Measurements from ENCODE around the gene PACS1.

The PACS1 gene

DNA sequence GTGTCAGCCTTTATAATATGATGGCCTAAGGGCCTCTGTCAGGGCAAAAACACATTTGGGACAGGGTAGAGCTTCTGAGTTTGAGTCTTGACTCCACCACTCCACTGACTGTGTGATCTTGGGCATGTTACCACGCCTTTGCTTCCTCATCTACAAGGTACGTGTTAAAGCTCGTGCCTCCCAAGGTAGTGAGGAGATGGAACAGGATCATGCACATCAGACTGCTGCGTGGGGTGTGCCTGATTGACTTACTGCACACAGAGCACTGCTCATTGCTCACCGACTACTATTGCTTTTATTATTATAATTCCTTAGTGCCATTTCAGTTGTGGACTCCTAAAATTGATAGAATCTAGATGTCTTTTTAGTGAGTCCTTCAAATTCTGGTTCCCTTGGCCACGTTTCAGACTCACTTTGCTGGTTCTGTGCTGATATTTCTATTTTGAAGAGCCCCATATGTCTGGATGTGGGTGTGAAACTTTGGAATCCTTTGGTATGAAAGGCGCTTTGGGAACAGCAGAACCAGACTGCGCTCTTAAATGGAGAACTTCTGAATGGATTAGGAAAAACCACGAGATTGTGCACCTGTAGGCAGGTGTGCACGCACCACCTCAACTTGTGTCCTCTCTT is 154.3 kb downstream of the PACS1 start:
- no peak for DNase-seq (ENCODE audit: low read depth in 2 of 2)

DNA sequence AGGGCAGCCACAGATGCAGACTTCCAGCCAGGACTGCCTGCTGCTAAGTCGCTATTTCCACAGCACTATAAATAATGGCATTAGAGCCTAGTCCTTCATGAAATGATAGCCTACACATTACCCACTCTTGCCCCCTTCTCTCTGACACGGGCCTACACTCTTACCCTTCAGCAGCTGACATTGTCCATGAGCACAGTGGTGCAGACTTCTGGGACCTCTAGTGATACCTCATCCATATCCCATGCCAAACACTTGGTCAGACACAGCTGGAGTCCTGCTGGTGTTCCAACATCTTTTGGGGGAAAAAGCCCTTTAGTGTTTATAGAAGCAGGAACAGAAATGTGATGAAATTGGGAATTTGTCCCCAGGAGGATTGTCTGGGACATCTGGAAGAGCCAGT is 155.0 kb downstream of the PACS1 start:
- no peak for DNase-seq (ENCODE audit: low read depth in 2 of 2)

DNA sequence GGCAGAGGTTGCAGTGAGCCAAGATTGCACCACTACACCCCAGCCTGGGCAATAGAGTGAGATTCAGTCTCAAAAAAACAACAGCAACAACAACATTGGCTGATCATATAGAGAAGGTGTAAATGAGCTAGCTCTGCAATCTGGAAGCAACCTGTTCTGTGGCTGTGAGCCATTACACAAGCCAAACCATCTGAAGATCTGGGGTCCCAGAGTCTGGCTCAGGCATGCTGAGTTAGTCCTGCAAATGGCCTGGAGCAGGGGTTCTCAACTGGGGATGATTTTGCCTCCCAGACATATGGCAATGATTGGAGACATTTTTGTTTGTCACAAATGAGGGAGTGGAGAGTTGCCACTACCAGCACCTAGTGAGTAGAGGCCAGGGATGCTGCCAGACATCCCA is 156.0 kb downstream of the PACS1 start:
- no peak for DNase-seq (ENCODE audit: low read depth in 2 of 2)

DNA sequence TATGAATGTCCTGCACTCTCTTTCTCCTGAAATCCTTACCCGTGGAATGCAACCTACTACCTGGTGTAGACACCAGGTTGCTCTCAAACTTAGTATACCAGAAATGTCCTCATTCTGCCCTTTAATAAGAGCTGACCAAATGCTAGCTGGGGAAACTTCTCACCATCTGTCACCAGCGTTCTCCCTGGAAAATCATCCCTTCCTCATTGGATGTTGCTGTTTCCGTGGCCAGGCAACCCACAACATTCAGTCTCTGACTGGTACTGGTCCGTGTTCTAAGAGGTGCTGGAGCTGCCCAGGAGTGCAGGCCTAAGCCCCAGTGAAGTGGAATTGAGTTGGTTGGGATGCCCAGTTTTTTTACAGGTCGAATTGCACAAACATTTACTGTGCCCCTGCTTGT is 157.6 kb downstream of the PACS1 start:
- DNase-seq (ENCODE audit: low read depth in 2 of 2): no peak

DNA sequence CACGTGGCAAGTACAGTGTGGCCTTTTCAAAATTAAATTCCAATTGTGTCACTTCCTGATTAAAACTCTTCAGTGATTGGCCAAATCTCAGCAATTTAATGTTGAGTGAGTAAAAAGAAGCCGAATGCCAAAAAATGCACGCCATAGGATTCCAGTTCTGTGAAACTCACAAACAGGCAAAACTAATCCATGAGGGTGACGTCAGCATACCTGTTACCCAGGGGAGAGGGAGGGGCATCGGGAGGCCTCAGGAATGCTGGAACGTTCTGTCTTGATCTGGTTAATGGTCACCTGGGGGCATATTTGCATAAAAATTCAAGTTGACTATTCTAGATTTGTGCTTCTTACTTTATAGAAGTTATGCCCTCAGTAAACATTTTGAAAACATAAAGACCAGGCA is 158.4 kb downstream of the PACS1 start:
- no peak for DNase-seq (ENCODE audit: low read depth in 2 of 2)

DNA sequence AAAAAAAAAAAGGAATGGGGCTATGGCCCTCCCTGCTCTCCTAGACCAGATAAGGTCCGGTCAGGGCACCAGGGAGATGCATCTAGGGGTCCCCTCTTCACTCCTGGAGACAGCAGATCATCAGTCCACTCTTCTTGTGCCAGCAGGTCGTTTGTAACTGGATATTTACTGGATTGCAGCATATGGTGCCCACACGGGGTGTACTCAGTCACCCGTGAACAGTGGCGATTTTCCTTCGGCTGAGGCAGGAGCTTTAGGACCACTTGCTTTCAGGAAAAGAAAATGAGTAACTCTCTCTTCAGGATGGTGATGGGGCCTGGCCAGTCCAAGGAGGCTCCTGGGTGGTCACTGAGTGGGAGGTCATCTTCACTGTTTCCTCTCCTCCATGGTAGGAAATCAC is 160.1 kb downstream of the PACS1 start:
- no peak for DNase-seq (ENCODE audit: low read depth in 2 of 2)

DNA sequence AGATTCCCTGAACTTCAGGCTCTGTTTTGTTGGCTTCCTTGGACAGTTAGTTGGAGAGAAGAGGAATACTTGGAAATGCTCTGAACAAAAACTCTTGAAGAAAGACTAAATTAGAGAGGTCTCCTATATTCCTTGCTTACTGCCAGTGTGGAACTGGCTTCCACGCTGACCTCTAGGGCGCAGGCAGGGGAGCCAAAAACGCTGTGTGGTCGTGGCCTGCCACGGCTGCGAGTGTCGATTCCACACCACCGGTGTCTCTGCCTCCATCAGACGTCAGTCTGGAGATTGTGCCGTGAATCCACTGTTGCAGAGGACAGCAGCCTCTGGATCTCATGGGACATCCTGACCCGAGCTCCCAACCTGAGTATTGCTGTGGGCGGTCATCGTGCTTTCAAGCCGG is 160.9 kb downstream of the PACS1 start:
- no peak for DNase-seq (ENCODE audit: low read depth in 2 of 2)

DNA sequence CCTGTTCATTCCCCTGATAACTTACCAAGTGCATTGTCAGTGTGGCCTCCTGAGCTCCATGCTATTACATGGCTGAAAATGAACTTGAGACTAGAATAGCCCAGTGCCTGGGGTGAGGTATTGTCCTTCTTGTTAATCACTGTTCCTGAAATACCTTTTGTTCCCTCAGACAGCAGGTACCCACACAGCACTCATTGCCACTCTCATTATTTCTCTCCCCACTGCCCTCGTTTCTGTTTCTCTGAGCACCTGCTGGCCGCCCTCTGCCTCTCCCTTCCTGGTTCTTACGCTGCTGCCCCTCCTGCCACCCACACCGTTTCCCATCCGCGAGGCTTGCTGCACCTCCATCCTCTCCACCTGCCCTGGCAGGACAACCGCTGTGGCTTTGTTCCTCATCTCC is 161.5 kb downstream of the PACS1 start:
- DNase-seq (ENCODE audit: low read depth in 2 of 2): no peak

DNA sequence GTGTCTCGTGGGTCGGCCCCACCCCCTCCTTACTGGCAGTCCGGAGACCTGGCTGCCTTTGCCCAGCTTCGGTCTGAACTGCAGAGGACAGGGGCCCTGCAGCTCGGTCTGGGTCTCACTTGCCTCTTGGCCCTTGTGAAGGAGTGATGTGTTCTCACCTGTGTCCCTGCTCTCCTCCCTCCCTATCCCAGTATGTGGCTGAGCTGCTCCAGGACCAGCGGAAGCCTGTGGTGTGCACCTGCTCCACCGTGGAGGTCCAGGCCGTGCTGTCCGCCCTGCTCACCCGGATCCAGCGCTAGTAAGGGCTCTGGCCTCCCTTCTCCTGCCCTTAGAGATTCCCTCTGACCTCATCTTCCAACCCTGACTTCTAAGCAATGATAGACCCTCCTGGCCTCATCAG is 162.7 kb downstream of the PACS1 start:
- no peak for DNase-seq (ENCODE audit: low read depth in 2 of 2)

DNA sequence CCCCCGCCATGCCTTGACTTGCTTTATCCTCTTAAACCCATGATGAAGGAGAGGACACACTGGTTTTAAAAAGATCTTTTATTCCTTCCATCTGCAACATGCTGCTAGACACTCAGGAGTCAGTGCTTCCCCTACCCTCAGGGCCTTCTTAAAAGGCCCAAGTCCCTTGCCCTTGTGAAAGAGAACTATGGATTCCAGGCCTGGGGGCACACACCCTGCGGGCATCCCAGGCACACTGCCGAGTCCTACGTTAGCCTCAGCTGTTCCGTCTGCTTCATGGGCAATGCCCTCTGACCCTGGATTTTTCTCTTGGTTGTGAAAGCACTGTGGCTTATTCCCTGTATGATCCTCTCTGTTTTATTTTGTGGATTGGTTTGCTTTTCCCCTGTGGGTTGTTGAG is 163.2 kb downstream of the PACS1 start:
- no peak for DNase-seq (ENCODE audit: low read depth in 2 of 2)

DNA sequence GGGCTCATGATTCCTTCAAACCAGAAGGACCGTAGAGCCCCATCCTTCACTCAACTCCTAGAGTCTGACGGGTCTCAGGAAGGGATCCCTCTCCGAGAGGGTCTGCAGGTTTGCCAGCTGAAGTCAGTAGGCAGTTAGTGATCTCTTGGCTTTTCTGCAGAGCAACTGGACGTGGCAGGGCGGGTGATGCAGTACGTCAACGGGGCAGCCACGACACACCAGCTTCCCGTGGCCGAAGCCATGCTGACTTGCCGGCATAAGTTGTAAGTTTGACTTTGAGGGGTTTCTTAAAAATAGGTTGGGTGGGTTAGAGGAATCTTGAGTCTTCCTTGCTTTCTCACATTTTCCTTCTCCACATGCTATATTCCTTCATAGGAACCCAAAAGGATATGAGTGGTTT is 165.1 kb downstream of the PACS1 start:
- DNase-seq (ENCODE audit: low read depth in 2 of 2): no peak

DNA sequence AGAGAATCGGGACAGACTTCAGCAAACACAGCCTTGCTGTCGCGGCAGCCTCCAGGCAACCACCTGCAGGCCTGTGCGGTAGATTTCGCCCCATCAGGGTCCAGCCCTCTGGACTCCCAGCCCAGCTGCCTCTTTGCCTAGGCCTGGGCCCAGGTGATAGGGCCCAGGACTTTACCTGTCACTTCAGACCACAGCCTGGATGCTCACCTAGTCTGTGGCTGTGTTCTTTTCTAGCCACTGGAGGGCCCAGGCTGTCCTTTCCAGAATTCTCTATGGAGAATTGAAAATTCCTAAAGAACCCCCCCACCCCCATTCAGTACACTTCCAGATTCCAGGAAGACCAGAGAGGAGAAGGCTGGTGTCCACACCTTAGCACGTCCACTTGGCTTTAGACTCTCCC is 167.8 kb downstream of the PACS1 start:
- DNase-seq (ENCODE audit: low read depth in 2 of 2): no peak

DNA sequence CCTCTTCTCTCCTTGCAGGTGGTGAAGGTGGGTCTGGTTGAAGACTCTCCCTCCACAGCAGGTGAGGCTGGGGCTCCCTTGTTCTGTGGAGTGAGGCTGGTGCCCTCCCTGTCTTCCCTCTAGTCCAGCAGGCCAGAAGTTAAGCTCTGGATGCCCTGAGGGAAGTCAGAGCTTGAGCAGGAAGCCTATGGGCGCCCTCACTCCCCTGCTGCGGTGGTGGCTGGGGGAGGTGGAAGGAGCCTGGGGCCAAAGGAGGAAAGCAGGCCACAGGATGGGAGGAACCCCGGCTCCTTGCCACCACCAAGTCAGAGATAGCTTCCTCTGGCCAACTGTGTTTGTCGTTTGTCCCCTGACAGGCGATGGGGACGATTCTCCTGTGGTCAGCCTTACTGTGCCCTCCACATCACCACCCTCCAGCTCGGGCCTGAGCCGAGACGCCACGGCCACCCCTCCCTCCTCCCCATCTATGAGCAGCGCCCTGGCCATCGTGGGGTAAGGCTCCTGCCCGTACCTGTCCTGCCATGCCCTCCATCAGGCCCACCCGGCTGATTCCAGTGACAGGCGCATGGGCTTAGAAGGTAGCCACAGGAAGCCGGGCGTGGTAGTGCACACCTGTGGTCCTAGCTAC is 168.8 kb downstream of the PACS1 start:
- DNase-seq (ENCODE audit: low read depth in 2 of 2): no peak

DNA sequence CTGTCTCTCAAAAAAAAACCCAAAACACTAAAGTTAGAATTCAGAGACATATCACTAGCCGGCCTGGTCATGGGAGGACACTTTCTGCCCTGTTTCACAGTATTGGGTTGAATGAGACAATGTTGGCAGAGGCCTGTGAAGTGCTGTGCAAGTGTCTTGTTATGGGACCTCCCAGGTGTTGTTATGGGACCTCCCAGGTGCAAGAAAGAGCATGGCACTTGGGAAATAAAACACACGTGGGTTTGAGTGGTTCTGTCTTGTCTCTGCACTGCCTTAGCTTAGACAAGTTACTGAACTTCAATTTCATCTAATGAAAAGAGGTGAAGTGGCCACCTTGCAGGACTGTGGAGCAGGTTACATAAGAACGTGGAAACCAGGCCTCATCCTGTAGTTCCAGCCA is 169.4 kb downstream of the PACS1 start:
- no peak for DNase-seq (ENCODE audit: low read depth in 2 of 2)

DNA sequence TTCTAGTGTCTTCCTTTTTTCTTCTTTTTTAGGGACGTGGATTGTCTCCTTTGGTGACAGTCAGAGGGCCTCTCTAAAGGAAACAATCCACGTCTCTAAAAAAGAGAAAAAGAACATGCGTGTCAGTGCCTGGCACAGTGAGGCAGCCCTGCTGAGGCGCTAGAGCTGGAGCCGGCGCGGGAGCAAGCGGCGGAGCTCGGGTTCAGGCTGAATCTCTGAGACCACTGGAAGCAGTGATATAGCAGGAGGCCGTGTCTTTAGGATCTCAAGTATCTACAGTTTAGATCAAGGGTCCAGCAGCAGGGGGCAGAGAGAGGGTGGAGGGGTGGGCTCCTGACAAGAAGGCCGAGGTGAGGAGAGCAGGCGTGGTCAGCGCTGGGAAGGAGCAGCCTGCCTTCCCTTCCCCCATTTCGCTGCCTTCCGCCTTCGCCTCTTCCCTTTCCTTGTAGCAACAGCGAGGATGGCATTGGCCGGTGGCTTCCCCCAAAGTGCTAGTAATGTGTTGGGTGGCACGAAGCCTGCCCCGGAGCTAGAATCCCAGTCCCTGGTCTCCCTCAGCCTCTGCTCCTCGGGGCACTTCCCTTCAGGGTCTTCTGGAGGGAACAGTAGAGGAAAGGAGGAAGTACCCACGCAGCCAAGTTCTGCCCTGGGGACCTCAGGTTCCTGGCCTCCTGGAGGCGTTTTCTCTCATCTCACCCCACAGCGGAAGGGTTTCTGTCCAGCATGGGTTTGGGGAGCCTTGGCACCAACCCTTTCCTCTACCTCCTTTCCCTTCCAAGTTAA is 170.1 kb downstream of the PACS1 start:
- DNase-seq (ENCODE audit: low read depth in 2 of 2): no peak

DNA sequence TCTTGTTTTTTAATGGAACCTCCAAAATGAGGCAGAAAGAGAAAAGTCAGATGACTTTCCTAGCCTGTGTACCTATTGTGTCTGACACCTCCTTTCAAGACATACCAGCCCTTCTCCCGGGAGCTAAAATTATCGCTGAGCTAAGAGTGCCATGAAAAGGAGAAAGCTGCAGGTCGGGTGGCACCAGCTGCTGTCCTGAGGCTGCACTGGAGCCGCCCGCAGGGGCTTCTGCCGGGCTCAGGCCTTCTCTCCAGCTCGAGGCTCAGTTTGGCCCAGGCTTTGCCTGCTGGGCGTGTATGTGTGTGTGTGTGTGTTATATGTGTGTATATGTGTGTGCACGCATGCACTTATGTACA is 170.7 kb downstream of the PACS1 start:
- DNase-seq (ENCODE audit: low read depth in 2 of 2): no peak

DNA sequence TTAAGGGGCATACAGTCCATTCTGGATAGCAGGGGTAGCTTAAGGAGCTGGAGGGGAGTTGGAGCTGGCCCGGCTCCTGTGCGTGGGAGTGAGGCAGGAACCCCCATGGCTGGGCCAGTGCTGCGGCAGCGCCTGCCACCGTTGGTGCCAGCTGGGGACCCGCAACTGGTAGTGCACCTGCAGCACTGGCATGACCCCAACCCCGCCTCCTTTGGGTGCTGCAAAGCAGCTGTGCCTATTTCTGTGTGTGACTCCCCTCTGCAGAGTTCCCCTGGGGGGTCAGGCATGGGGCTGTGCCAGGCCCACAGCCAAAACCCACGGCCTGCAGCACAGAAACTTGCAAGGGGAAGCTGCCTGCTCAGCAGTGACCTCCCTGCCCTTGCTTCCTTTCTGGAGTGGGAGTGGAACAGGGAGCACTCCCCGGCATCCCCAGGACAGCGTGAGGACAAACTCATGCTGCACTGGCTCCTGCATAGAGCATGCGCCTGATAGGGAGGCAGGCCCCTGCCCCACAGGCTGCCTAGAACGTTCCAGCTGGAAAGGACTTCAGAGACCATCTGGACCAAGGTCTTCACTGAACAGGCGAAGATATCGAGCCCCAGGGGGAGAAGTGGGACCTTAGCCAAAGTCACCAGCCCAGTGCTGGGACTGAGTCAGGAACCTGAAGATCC is 172.2 kb downstream of the PACS1 start:
- no peak for DNase-seq (ENCODE audit: low read depth in 2 of 2)

DNA sequence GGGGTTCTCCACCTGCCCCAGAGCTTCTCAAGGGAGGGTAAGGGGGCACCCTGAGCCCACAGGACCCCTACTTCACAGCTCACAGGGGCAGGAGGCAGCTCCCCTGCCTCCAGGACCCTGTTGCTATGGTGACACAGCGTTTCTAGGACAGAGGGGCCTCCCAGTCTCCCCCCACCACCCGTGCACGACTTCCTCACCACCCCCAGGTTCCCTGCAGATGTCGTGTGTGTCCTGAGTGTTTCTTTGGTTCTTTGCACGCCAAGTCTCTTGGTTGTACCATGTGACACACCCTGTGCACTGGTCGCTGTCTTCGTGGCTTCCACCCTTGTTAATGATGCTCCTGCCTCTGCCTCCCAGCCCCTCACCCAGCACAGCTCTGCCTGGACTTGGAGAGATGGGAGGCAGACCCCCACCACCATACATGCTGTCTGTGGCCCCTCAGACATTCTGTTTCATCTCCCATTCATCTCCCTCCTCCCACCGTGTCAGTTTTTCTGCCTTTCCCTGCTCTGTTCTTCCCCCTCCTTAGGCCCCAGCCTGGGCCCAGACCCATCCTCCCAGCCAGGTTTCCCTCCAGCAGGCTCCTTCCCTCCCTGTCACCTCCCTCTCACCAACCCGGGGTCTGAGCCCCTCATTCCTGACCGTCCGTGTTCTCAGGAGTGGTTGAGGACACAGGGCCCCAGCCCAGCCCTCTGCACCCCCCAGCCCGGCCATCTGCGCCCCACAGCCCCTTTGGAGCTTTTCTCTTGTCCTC is 173.9 kb downstream of the PACS1 start:
- DNase-seq (ENCODE audit: low read depth in 2 of 2): no peak

DNA sequence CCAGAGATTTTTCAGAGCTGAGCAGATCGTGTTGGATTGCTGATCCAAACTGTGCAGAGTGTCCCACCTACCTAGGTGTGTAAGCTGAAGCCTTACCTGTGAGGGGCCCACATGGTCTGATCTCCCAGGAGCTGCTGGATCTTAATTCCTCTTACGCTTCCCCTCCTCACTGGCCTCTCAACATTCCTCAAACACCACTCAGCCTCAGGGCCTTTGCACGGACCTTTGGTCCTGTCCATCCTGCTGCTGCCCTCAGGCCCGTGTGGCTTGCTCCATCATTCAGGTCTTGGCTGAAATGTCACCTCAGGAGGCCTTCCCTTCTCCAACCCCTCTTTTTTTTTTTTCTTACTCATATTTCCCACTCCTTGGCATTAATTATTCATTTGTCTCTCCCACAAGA is 177.2 kb downstream of the PACS1 start:
- no peak for DNase-seq (ENCODE audit: low read depth in 2 of 2)

DNA sequence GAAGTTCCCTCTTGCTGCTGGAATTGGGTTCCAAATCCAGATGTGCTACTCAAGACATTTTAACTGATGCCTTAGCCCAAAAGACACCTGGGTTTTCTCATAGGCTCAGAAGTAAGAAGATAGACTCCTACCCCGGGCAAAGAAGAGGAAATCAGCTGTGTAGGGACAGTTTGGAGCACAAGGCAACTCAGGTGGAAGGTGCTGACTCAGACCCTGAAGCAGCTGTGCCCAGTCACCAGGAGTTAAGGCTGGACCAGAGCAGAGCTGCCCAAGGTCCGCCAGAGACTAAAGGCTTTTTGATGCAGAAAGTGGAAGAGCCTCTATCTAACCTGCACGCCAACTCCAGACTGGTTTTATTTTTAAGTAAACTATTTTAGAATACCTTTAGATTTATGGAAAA is 177.7 kb downstream of the PACS1 start:
- DNase-seq (ENCODE audit: low read depth in 2 of 2): no peak

DNA sequence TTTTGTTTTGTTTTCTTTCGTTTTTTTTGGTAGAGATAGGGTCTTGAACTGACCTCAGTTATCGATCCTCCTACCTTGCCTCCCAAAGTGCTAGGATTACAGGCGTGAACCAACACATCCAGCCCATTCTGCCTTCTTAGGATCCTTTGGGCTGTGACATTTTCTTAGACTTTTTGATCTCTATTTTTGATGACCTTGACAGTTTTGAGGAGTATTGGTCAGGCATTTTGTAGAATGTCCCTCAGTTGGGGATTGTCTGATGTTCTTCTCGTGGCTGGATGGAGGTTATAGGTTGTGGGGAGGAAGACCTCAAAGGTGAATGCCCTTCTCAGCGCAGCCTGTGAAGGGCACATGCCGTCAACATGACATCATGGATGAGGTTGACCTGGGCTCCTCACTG is 178.8 kb downstream of the PACS1 start:
- no peak for DNase-seq (ENCODE audit: low read depth in 2 of 2)

DNA sequence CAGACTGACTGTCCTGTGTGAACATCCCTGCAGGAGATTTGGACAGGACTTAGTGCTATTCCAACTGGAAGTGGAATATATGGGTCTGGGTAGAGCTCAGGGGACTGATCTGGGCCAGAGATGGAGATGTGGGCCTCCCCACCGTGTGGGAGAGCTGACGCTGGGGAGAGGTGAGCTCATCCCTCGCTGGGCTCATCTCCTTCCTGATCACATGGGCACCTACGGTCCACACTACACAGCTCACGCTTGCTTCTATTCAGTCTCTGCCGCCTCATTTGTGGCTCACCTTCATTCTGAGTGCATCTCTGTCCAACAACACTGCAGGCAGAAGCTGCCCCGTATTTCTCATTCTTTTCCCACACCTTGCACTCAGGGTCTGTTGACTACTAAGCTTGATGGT is 181.7 kb downstream of the PACS1 start:
- DNase-seq (ENCODE audit: low read depth in 2 of 2): no peak
